NCI-H1436 treated with DMSO at 0.1 percent for 48 hours (cell line): Measurements from ENCODE around the gene TSPAN14.
"Not testable (repeated sequence)": the region's sequence is repeated elsewhere in the genome, so short reads cannot be mapped to it uniquely, and the experiment has no call there.

Source experiments
- DNase-seq: peaks from one replicate; lab custom pipeline; 2025; lab: John Stamatoyannopoulos, UW

TSPAN14 gene

DNA sequence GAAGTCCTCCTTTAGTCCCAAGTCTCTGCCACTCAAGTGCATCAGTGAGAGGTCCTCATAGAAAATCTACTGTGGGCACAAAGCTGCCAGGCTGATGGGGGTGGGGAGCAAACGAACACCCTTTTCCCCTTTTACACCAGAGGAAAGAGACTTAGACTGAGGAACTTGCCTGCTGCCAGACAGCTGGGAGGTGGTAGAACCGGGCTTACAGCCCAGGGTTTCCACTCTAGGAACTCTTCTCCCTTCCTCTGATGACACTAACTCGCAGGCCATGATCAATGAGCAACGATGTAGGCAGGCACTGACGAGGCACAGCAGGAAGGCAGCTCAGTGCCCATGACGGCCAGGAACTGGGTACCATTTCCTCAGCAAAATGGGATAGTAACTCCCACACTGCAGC, 72.6 kb downstream of the TSPAN14 start:
- no peak for DNase-seq

DNA sequence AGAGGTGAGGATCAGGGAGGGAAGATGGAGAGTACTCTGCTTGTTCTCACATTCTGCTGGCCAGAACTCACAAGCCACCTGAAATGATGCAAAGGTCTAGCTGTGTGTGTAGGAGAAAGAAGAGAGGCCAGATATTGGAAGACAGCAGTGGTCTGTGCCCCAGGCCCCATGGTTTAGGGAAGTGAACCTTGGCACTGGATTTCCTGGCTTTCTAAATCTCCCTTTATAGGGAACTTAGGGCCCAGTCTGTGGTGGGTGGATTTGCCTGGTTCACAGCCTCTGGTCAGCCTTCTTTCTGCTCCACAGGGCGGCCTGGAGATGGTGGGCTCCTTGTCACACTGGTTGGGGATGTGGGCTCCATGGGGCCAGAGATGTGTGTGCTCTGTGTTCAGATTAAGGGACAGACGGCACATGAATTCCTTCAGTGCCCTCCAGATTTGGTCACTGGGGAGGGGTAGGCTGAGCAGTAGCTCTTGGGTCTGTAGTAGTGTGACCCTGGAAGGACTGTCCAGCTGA, 74.1 kb downstream of the TSPAN14 start:
- no peak for DNase-seq

DNA sequence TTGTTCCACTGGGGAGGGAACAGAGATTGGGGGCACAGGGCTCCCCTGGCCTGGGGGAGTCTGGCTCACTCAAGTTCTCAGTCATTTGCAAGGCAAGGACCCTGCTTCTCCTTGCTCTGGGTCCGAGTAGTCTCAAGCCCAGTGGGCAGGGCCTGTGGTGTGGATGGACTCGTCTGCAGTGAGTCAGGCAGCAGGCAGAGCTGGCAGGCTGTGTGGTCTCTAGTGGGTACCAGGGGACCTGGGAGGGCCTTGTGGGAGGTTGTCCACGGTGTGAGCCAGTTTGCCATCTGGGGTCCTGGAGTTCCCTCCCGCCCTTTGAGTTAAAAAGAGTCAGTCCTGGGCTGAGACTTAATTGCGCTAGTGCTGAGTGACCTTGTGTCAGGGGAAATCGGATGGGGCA, 74.8 kb downstream of the TSPAN14 start:
- DNase-seq = no peak

- DNase-seq = no peak
Measured at GRCh38 chr10:80529604-80530003, 75.5 kb downstream of the TSPAN14 start.

- DNase-seq = no peak
Measured at GRCh38 chr10:80530251-80530650, 76.1 kb downstream of the TSPAN14 start.

DNA sequence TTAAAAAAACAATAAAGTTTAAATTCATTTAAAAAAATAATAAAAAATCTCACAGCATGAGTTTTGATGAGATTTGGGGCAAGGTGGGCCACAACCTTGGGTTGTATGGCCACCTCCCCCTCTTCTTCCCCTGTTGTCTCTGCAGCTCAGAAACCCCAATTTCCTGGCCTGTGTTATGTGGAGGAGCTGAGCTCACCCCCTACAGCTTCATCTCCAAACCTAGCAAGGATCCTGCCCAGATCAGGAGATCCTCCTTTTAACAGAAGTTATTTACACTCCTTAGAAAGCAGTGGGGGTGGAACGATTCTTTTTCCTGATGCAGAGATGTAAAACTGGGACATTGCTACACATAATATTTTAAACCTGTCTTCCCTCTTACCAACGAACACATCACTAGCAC, 76.7 kb downstream of the TSPAN14 start:
- no peak for DNase-seq

DNA sequence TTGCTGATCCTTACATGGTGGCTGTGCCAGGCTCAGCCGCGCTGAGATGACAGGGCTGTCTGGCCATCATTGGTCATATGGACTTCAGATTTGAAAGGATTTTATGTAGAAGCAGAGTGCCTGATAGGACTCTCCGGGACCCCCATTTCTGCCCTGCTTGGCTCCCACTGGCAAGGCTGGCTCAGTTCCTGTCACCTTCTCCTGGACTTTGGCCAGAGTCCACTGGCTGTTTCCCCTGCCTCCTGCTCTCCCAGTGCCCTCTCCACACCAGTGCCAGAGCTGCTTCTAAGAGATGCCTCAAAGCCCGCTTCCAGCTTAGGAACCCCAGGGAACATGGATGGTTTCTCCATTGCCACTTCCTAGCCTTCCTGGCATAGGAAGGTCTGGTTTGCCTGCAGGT, 78.5 kb downstream of the TSPAN14 start:
- DNase-seq = no peak

DNA sequence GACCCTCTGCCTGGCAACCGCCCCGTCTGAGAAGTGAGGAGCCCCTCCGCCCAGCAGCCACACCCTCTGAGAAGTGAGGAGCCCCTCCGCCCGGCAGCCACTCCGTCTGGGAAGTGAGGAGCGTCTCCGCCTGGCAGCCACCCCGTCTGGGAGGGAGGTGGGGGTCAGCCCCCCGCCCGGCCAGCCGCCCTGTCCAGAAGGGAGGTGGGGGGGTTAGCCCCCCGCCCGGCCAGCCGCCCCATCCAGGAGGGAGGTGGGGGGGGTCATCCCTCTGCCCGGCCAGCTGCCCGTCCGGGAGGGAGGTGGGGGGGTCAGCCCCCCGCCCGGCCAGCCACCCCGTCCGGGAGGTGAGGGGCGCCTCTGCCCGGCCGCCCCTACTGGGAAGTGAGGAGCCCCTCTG, 79.9 kb downstream of the TSPAN14 start:
- DNase-seq = not testable (repeated sequence)

- DNase-seq = not testable (repeated sequence)
Measured at GRCh38 chr10:80534646-80535045, 80.5 kb downstream of the TSPAN14 start.

GRCh38 chr10:80535671-80536360, 81.7 kb downstream of the TSPAN14 start:
- peak; percentile 32 for DNase-seq

DNA sequence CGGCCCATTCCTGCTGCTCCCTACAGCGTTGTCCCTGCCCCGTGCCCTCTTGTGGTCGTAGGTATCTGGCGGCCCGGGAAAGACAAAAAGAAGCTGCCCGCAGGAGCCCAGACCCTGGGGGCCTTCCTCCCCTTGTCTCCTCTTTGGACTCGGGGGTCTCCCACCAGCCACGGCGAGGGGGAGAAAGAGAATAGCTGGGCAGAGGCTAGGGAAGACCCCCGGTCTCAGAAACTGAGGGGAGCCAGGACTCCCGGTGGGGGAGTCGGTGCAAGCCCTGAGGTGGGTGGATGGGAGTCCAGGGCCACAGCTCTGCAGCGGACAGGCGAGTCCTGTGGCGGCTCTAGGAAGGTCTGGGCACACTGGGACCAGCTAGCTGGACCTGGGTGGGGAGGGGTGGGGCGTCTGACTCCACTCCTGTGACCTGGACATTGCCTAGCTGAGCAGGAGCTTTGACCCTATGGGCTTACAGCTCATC, 82.3 kb downstream of the TSPAN14 start:
- DNase-seq = no peak

- DNase-seq = no peak
Measured at GRCh38 chr10:80537086-80537735, 83.1 kb downstream of the TSPAN14 start.

DNA sequence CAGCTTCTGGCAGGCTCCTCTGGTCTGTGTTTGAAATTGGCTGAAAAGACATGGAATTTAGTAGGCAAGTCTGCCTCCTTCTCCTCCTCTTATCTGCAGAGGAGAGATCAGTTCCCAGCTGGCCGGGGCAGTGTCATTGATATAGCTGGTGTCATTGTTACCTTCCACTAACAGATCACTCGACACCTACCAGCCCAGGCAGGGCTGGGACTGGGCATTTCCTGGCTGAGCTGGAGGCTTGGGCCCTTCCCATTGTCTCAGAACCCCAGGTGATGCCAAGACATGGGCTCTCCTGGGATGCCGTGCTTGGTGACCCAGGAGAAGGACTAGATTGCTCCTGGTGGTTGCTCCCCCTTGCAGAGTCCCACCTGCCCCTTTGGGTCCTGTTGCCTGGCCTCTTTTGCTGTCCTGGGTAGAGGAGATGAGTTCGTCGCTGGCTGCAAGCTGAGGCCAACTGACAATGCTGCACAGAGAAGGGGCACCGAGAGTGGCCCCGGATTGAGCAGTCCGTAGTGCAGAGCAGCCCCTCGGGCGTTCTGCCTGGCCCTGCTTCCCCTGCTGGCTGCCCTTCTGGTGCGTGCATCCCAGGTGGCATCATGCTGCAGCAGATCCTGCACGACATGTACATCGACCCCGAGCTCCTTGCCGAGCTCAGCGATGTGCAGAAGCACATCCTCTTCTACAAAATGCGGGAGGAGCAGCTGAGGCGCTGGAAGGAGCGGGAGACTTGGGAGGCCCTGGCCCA, 83.8 kb downstream of the TSPAN14 start, which contains the start of gene SH2D4B:
SH2D4B (plus strand) TSS at position 167 of the 745 bp plus-strand sequence; CDS start at position 597, 430 bp downstream.
- DNase-seq = no peak

DNA sequence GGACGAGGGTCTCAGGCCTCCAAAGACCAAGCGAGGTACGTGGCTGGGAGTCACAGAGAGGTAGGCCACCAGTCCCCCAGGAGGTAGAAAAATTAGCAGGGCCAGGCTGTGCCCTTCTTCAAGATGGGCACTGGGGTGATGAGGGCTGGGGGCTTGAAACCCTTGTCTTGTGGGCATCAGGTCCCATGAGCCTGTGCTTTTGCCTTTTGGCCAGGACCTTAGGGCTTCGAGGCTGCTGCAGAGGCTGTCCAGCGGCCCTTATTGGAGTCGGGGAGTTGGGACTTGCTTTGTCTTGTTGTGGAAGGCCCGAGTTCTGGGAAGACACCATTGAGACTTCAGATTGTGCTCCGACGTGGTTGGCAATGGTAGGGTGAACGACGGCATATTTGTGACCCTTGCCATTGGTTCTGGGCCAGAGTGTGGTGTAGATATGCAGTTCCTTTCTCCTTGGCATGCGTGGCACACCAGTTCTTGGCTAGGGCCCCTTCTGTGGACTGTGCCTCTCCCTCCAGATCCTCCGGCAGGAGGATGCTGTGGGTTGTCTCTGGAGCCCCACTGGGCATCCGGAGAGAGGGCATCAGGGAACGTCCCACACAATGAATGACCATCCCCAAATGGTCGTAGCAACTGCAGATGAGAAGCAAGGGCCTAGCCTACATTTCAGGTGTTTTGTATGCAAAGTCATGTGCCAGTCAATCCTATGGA, 84.5 kb downstream of the TSPAN14 start:
- DNase-seq = no peak

- no peak for DNase-seq
Measured at GRCh38 chr10:80539421-80540031, 85.4 kb downstream of the TSPAN14 start.

GRCh38 chr10:80540136-80540535, 86.0 kb downstream of the TSPAN14 start:
- no peak for DNase-seq

DNA sequence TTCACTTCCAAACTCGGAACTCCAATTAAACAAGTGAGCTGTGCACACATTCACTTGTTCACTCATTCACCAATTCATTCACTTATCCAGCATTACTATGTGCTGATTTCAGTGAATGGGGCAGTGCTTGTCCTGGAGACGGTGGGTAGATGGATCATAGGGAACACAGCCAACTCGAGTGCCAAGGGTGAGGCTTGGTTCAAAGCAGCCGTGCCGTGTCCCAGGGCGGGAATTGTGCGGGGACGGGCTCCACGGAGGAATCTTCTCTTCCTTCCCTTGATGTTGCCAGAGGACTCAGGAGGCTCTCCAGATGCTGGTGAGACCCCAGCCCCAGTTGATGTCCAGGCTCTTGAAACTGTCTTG, 86.5 kb downstream of the TSPAN14 start:
- DNase-seq = no peak

DNA sequence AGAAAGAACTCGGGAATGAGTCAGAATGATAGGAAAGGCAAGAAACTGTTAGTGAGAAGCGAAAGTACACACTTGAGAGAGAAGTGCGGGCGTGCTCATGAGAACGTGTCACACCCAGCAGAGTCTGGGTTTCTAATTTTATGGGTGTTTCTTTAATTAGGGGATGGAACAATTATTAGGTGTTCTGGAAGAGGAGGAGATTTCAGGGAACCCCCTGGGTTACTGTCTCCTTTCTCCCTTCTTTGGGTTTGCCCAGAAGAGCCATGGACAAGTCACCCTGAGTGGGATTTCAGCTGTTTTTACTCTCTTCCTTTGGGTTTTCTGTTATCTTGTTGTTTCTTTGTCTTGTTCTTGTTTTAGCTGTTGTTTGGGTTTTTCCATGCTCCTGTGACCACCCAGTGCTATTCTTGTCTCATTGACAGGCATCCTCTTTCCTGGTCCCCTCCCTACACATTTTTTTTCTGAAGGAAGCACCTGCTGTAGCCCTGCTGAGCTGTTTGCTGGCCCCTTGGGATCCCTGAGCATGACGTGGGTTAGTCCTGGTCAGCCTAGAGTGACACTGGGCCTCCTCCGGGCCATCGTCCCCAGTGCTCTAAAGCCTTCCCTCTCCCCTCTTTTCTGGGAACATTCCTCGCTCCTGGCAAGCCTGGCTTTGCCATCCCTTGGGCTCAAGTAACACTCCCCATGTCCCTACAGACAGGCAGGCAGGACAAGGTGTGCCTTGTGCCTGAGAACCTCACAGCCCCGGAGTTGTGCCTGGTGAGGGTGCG, 87.1 kb downstream of the TSPAN14 start:
- DNase-seq = no peak

DNA sequence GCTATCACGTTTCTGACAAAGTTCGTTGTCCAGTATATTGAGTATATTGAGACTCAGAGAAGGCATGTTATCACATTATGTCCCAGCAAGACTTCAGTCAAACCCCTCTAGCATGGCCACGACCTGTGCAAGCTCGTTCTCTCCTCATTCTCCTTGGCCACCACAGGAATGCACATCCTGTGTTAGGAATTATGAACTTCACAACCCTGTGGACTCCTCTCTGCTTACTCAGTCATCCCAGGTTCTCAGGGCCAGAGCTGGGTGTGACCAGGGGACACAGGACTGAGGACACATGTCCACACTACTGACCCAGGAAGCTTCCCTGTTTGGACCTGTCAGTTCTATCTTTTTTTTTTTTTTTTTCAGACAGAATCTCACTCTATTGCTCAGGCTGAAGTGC, 87.9 kb downstream of the TSPAN14 start:
- no peak for DNase-seq

GRCh38 chr10:80542652-80543318, 88.7 kb downstream of the TSPAN14 start:
- no peak for DNase-seq
